Measurements from ENCODE around the gene GFY. TPM values are rescaled to one million over a fixed set of nuclear protein-coding genes. Genes with fewer than 3 reads are reported as not detected.

GFY gene
- total and polyA plus RNA-seq, 9 of the 15 experiments (the other 6 are each of a cell fraction or from before 2014, with no cell fraction given), result 0.06 to 0.40 (median 0.19) TPM; not detected in 3

DNA sequence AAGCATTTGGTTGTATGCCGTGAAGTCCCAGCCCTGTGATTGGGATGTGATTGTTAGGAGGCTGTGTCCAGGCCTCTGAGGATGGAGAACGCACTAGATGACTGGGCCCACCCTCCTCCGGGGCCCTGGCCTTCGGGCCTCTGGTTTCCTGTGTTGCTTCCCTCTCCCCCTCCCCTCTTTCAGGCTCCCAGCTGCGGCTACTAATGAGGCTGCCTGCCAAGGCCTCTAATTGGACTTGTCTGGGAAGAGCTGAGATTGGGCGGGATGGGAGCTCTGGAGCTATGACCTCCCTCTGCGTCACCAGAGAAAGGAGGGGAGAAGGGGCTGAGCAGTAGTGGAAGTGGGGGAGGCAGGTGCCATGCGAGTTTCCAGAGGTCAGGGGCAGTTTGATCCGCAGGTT, 11.8 kb upstream of the GFY start:
- Histone ChIP-seq H2AFZ (ENCODE audit: low read depth, low read length) (peak overlapping the region; percentile 29; the same call in 1 of the 2 replicates), H3K36me3 (ENCODE audit: control insufficient read depth, insufficient read depth, low read length) (no peaks in the 10 kb centered on the region), H3K79me2 (ENCODE audit: control insufficient read depth, insufficient read depth, low read length) (no peaks in the 10 kb centered on the region), H3K4me1 (replicated peaks in 1 of 2; ENCODE audit: control insufficient read depth in 2 of 2, insufficient read depth in 2 of 2, low read length in 2 of 2) (peaks cover 30 to 50% of the 10 kb centered on the region in 2 experiments), H3K4me3 (no peak overlapping the region), H3K4me2 (ENCODE audit: insufficient read depth, low read length) (no peak overlapping the region), H3K27ac (ENCODE audit: extremely low read depth, low read depth, low read length) (no peak overlapping the region), H3K27me3 (ENCODE audit: control insufficient read depth in 2 of 2, insufficient read depth in 2 of 2, low read length in 2 of 2) (no peaks in the 10 kb centered on the region), H3K9me3 (replicated peaks; ENCODE audit: control insufficient read depth, insufficient read depth, low read depth, low read length) (no peaks in the 10 kb centered on the region), H4K20me1 (replicated peaks; ENCODE audit: control insufficient read depth, insufficient read depth, low read length) (no peaks in the 10 kb centered on the region), H3K9me1 (ENCODE audit: control insufficient read depth, insufficient read depth, low read length) (no peaks in the 10 kb centered on the region), H3K9ac (ENCODE audit: insufficient read depth in 1 of 2, low read depth in 2 of 2, low read length in 2 of 2) (peak overlapping the region in 1 of 2 experiments; percentile 70; a peak in 2 of 4 replicates)
- ChIA-PET POLR2A (interaction anchor here (1.0 to 1.4 kb wide), 2 partner anchors 11 to 263 kb away, joined by 3 to 6 read pairs; partner anchors contain the start of gene PTH2), CTCF (ENCODE audit: low intra/inter-chr PET ratio) (no interaction called here)
- TF ChIP-seq, protein P1, sequence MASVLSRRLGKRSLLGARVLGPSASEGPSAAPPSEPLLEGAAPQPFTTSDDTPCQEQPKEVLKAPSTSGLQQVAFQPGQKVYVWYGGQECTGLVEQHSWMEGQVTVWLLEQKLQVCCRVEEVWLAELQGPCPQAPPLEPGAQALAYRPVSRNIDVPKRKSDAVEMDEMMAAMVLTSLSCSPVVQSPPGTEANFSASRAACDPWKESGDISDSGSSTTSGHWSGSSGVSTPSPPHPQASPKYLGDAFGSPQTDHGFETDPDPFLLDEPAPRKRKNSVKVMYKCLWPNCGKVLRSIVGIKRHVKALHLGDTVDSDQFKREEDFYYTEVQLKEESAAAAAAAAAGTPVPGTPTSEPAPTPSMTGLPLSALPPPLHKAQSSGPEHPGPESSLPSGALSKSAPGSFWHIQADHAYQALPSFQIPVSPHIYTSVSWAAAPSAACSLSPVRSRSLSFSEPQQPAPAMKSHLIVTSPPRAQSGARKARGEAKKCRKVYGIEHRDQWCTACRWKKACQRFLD (CRISPR knock-in tag; IDR thresholded peaks at IDR 0.05), result no peak
- TF ChIP-seq TFAP4 (CRISPR knock-in tag; IDR thresholded peaks at IDR 0.05; ENCODE audit: borderline replicate concordance), result 0 out of 2 replicates have a peak, but pooled peaks have one; percentile 6
- DNase-seq (ENCODE audit: extremely low read depth in 1 of 4, low spot score in 3 of 4) (no peak), ATAC-seq (no peak), FAIRE-seq (no peak)
- in situ Hi-C loops (cut with MboI), result no loop called here
- intact Hi-C loops (cut with micrococcal nuclease), result no loop called here
- WGBS (ENCODE audit: insufficient coverage, low coverage, missing lambda C conversion rate), result 71% methylated on average over 9 of the region's 9 CpGs
- no TSS peak for BruUV-seq (replicated peaks)
